ENCODE data around the gene ZNF445.
A peak's percentile ranks its signal among the peaks of the same experiment; 100 is the strongest.
"Not testable (repeated sequence)": the region's sequence is repeated elsewhere in the genome, so short reads cannot be mapped to it uniquely, and the experiment has no call there.

Gene ZNF445

GRCh38 chr3:44513513-44513912 is 36.0 kb upstream of the ZNF445 start:
- DNase-seq (ENCODE audit: low read depth) = no peak
- in situ Hi-C loops (cut with HindIII; ENCODE audit: low sequenced_read_pairs) = no loop called here
- no peak overlapping the region for H3K4me3 ChIP-seq (ENCODE audit: low read depth, low read length)
- TF ChIP-seq CTCF (IDR thresholded peaks at IDR 0.05; ENCODE audit: low read depth, low read length, missing control alignments) = no peak

- TF ChIP-seq CTCF (IDR thresholded peaks at IDR 0.05; ENCODE audit: low read depth, low read length, missing control alignments) = no peak
- in situ Hi-C loops (cut with HindIII; ENCODE audit: low sequenced_read_pairs) = no loop called here
- no peak for DNase-seq (ENCODE audit: low read depth)
These were observed 33.7 kb upstream of the ZNF445 start for GRCh38 chr3:44511238-44511566.

GRCh38 chr3:44510000-44510368 is 32.5 kb upstream of the ZNF445 start:
- TF ChIP-seq CTCF (IDR thresholded peaks at IDR 0.05; ENCODE audit: low read depth, low read length, missing control alignments) = no peak
- H3K4me3 ChIP-seq (ENCODE audit: low read depth, low read length) = peak overlapping the region; percentile 85
- in situ Hi-C loops (cut with HindIII; ENCODE audit: low sequenced_read_pairs) = no loop called here
- DNase-seq (ENCODE audit: low read depth) = no peak

More at GRCh38 chr3:44511238-44511566, 33.7 kb upstream of the ZNF445 start:
- H3K4me3 ChIP-seq (ENCODE audit: low read depth, low read length) = peak overlapping the region; percentile 85

GRCh38 chr3:44509393-44509921 is 32.0 kb upstream of the ZNF445 start:
- no peak for TF ChIP-seq CTCF (IDR thresholded peaks at IDR 0.05; ENCODE audit: low read depth, low read length, missing control alignments)
- no peak for DNase-seq (ENCODE audit: low read depth)

GRCh38 chr3:44506961-44507360 is 29.5 kb upstream of the ZNF445 start:
- DNase-seq (ENCODE audit: low read depth) = no peak
- H3K4me3 ChIP-seq (ENCODE audit: low read depth, low read length) = no peak overlapping the region
- TF ChIP-seq CTCF (IDR thresholded peaks at IDR 0.05; ENCODE audit: low read depth, low read length, missing control alignments) = no peak
- in situ Hi-C loops (cut with HindIII; ENCODE audit: low sequenced_read_pairs) = no loop called here

More at GRCh38 chr3:44509393-44509921, 32.0 kb upstream of the ZNF445 start:
- peak overlapping the region; percentile 85 for H3K4me3 ChIP-seq (ENCODE audit: low read depth, low read length)
- in situ Hi-C loops (cut with HindIII; ENCODE audit: low sequenced_read_pairs) = no loop called here

GRCh38 chr3:44506556-44506955 is 29.1 kb upstream of the ZNF445 start:
- H3K4me3 ChIP-seq (ENCODE audit: low read depth, low read length) = no peak overlapping the region
- no peak for DNase-seq (ENCODE audit: low read depth)
- TF ChIP-seq CTCF (IDR thresholded peaks at IDR 0.05; ENCODE audit: low read depth, low read length, missing control alignments) = no peak
- in situ Hi-C loops (cut with HindIII; ENCODE audit: low sequenced_read_pairs) = no loop called here

GRCh38 chr3:44504566-44504965 is 27.1 kb upstream of the ZNF445 start:
- no peak overlapping the region for H3K4me3 ChIP-seq (ENCODE audit: low read depth, low read length)
- in situ Hi-C loops (cut with HindIII; ENCODE audit: low sequenced_read_pairs) = no loop called here
- TF ChIP-seq CTCF (IDR thresholded peaks at IDR 0.05; ENCODE audit: low read depth, low read length, missing control alignments) = no peak
- DNase-seq (ENCODE audit: low read depth) = no peak

GRCh38 chr3:44503178-44503577 is 25.7 kb upstream of the ZNF445 start:
- DNase-seq (ENCODE audit: low read depth); H3K4me3 ChIP-seq (ENCODE audit: low read depth, low read length); in situ Hi-C loops (cut with HindIII; ENCODE audit: low sequenced_read_pairs): not testable (repeated sequence)

Measured in astrocyte of the cerebellum (primary cell).